K562 (cell line): ENCODE results near the gene TRMT1. TPM values are rescaled to one million over a fixed set of nuclear protein-coding genes. Genes with fewer than 3 reads are reported as not detected.

Experiments
- ARID1B ChIP-seq: fragments of 450-650 bp; IDR thresholded peaks from 2 replicates; pipeline ENCODE4 v1.6.1; 2016; ENCODE audit warnings: antibody characterized with exemption, mild to moderate bottlenecking, inconsistent platforms
- ARID2 ChIP-seq: fragments of 450-650 bp; IDR thresholded peaks from 2 replicates; pipeline ENCODE4 v1.6.1; 2017; ENCODE audit warnings: antibody characterized with exemption, mild to moderate bottlenecking
- ATF7 ChIP-seq: fragments of 450-650 bp; IDR thresholded peaks from 2 replicates; pipeline ENCODE4 v1.7.1; 2014; ENCODE audit warnings: mild to moderate bottlenecking, moderate library complexity
- BHLHE40 ChIP-seq: IDR thresholded peaks from 2 replicates; pipeline ENCODE4 v1.6.1; 2011; ENCODE audit warnings: low read length, improper control_type of control experiment
- BRF1 ChIP-seq: IDR thresholded peaks from 3 replicates; pipeline ENCODE4 v1.6.1; 2011; ENCODE audit warnings: borderline replicate concordance, mild to moderate bottlenecking; ENCODE audit not compliant: insufficient read length; ENCODE audit errors: extremely low read depth
- CHAMP1 ChIP-seq: fragments of 450-650 bp; IDR thresholded peaks from 2 replicates; pipeline ENCODE4 v1.6.1; 2016; ENCODE audit warnings: mild to moderate bottlenecking
- DLX4 ChIP-seq: fragments of 250-450 bp; sonication (Bioruptor Pico); IDR thresholded peaks from 2 replicates; pipeline ENCODE4 v1.6.1; 2021; ENCODE audit warnings: mild to moderate bottlenecking
- ETS2 ChIP-seq: IDR thresholded peaks from 2 replicates; pipeline ENCODE4 v1.6.1; 2016; ENCODE audit warnings: borderline replicate concordance, missing genetic modification characterization, mild to moderate bottlenecking, moderate library complexity, missing compliant biosample characterization; ENCODE audit not compliant: poor library complexity, severe bottlenecking
- GTF2A2 ChIP-seq: IDR thresholded peaks from 2 replicates; pipeline ENCODE4 v1.6.1; 2016; ENCODE audit warnings: mild to moderate bottlenecking, missing genetic modification characterization, missing compliant biosample characterization
- HES1 ChIP-seq: fragments of 450-650 bp; IDR thresholded peaks from 2 replicates; pipeline ENCODE4 v1.6.1; 2016; ENCODE audit warnings: low read depth, mild to moderate bottlenecking, moderate library complexity
- HOXB6 ChIP-seq: fragments of 250-450 bp; sonication (Bioruptor Pico); IDR thresholded peaks from 2 replicates; pipeline ENCODE4 v1.5.1; 2022; ENCODE audit warnings: mild to moderate bottlenecking, borderline replicate concordance
- KDM5B ChIP-seq: fragments of 200-600 bp; sonication (generic); IDR thresholded peaks from 2 replicates; pipeline ENCODE4 v1.6.1; 2012; ENCODE audit warnings: low read depth, mild to moderate bottlenecking, moderate library complexity, low read length, control low read depth, inconsistent platforms; ENCODE audit not compliant: insufficient replicate concordance
- KLF1 ChIP-seq: fragments of 450-650 bp; IDR thresholded peaks from 2 replicates; pipeline ENCODE4 v1.6.1; 2016; ENCODE audit warnings: missing genetic modification characterization, missing compliant biosample characterization
- PCBP2 ChIP-seq: fragments of 200-400 bp; formaldehyde crosslinking; IDR thresholded peaks from 2 replicates; pipeline ENCODE4 v1.6.1; 2018; ENCODE audit warnings: low read length, low read depth, mild to moderate bottlenecking, moderate library complexity; ENCODE audit not compliant: poor library complexity, severe bottlenecking
- POLR2G ChIP-seq: fragments of 200-400 bp; formaldehyde crosslinking; IDR thresholded peaks from 2 replicates; pipeline ENCODE4 v1.6.1; 2017; ENCODE audit warnings: low read depth, mild to moderate bottlenecking, antibody characterized with exemption, low read length, moderate library complexity
- SAP30 ChIP-seq: fragments of 200-600 bp; sonication (generic); IDR thresholded peaks from 2 replicates; pipeline ENCODE4 v1.6.1; 2012; ENCODE audit warnings: borderline replicate concordance, low read depth, mild to moderate bottlenecking, moderate library complexity, low read length, control low read depth, inconsistent platforms; ENCODE audit not compliant: insufficient read depth, poor library complexity, severe bottlenecking
- SP1 ChIP-seq: sonication (generic); formaldehyde crosslinking; IDR thresholded peaks from 2 replicates; pipeline ENCODE4 v1.8.1; 2022; ENCODE audit warnings: mild to moderate bottlenecking, missing genetic modification reagents
- TFAM ChIP-seq: fragments of 250-450 bp; sonication (Bioruptor Pico); conservative IDR thresholded peaks from 2 replicates; pipeline ENCODE4 v1.5.0; 2021; ENCODE audit warnings: mild to moderate bottlenecking, moderate library complexity
- ZC3H11A ChIP-seq: IDR thresholded peaks from 2 replicates; pipeline ENCODE4 v1.6.1; 2012; ENCODE audit warnings: low read depth, low read length, improper control_type of control experiment
- ZNF41 ChIP-seq: fragments of 250-450 bp; sonication (Bioruptor Pico); conservative IDR thresholded peaks from 2 replicates; pipeline ENCODE4 v1.4.0; 2020; ENCODE audit warnings: mild to moderate bottlenecking
- polyA plus RNA-seq, 8 experiments: library from polyadenylated mRNA; depleted of rRNA in 4 of 8; stranded (reverse) in 5 of 8; unstranded in 3 of 8; fragments of >200 nt; fragmentation: Nextera tagmentation in 2 of 8; fragmentation: Illumina TruSeq in 1 of 8; extraction: Ambion mirVana in 2 of 8; extraction: Trizol in 1 of 8; gene quantifications; 2 replicates each; pipeline versions ENCODE4 v1.2.1 to v1.2.3, GENCODE V29; 2011 to 2014; ENCODE audit warnings: inconsistent platforms in 1 of 8, missing spikeins in 1 of 8
- total RNA-seq, 7 experiments: library from RNA; depleted of rRNA in 6 of 7; stranded (reverse); fragments of >200 nt in 6 of 7; fragmentation: Illumina TruSeq in 2 of 7; extraction: Trizol in 2 of 7; gene quantifications; 2 replicates each; pipeline versions ENCODE4 v1.2.1 to v1.2.3, GENCODE V29; 2011 to 2021; ENCODE audit warnings: low replicate concordance in 1 of 7
- TF ChIP-seq, protein P1 (sequence below): IDR thresholded peaks from 2 replicates; pipeline ENCODE4 v1.6.1; 2014; ENCODE audit warnings: antibody characterized with exemption

TRMT1 gene
- total and polyA plus RNA-seq, 9 of the 15 experiments (the other 6 are each of a cell fraction or from before 2014, with no cell fraction given): 5.8 to 158 (median 54.3) TPM

DNA sequence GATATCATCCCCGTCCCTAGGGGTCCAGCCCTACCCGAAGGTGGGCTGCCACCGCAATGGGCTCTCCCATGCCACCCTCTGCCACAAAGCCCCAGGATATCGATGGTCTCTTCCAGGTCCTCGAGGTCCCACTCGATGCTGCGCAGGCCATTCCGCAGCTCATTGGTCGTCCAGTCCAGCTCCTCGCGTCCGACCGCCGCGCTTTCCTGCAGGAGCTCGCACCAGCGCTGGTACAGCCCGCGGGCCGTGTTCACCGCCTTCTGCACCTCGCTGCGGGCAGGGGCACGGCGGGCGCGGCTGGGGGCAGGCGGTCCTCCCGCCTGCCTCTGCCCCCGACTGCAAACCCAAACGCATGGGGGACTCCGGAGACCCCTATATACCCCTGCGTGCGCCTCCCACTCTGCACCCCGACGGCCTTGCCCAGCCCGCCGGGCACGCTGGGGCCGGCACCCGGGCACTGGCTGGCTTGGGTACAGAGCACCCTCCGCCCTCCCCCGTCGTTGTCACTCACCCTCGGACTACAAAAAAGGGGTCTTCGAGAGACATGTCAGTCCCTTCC, 33.2 kb upstream of the TRMT1 start (continued):
- TF ChIP-seq CHAMP1 (no peak), PCBP2 (peak; percentile 32), HES1 (no peak), SAP30 (no peak), ARID2 (no peak), KDM5B (no peak), ZNF41 (no peak), ATF7 (no peak), DLX4 (CRISPR knock-in tag) (no peak), SP1 (CRISPR knock-in tag) (no peak), BRF1 (no peak), ARID1B (no peak), HOXB6 (CRISPR knock-in tag) (no peak), POLR2G (peak; percentile 67), TFAM (no peak), GTF2A2 (tag) (no peak), BHLHE40 (no peak), ZC3H11A (no peak), KLF1 (tag) (no peak), ETS2 (tag) (no peak)
- TF ChIP-seq, protein P1, sequence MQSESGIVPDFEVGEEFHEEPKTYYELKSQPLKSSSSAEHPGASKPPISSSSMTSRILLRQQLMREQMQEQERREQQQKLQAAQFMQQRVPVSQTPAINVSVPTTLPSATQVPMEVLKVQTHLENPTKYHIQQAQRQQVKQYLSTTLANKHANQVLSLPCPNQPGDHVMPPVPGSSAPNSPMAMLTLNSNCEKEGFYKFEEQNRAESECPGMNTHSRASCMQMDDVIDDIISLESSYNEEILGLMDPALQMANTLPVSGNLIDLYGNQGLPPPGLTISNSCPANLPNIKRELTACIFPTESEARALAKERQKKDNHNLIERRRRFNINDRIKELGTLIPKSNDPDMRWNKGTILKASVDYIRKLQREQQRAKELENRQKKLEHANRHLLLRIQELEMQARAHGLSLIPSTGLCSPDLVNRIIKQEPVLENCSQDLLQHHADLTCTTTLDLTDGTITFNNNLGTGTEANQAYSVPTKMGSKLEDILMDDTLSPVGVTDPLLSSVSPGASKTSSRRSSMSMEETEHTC: no peak
